Osteocyte (in vitro differentiated cells): ENCODE results near the gene EDN2. TPM values are rescaled to one million over a fixed set of nuclear protein-coding genes. Genes with fewer than 3 reads are reported as not detected.

Experiments used
- total RNA-seq: library from RNA; stranded (reverse); gene quantifications from 2 replicates; pipeline ENCODE4 v1.2.1, GENCODE V29; 2021

The EDN2 gene
- total RNA-seq, 1 donor from 2014 or later: not detected

Other genes with a start within 250 kb of the EDN2 start
- 37.5 and 38.9 TPM in 2 replicates for gene SCMH1, start 242.4 kb downstream of the EDN2 start, total RNA-seq
- 0.81 and 0.99 TPM in 2 replicates for gene FOXO6, start 123.2 kb downstream of the EDN2 start, total RNA-seq